Natural killer cell (primary cell): ENCODE data around the gene RPS26. TPM values are rescaled to one million over a fixed set of nuclear protein-coding genes. Genes with fewer than 3 reads are reported as not detected.

Experiments
- ATAC-seq, 3 donors: fragments of 150-1000 bp in 2 of 3; fragments of 200-7000 bp in 1 of 3; cut with Tn5 transposase; 1 replicate in 1 of 3; 2 replicates in 2 of 3; pipeline ENCODE4 v1.10.0; 2021; ENCODE audit warnings: mild to moderate bottlenecking in 2 of 3, moderate library complexity in 2 of 3
- DNase-seq, 2 donors: peaks; one replicate each; pipeline versions ENCODE4 v3.0.0 to v3.0.0-alpha.2; 2013 to 2021; ENCODE audit warnings: mixed read lengths in 1 of 2
- H3K27ac ChIP-seq: one replicate; pipeline ENCODE4 v1.5.1; 2013; ENCODE audit warnings: mild to moderate bottlenecking, low read length
- H3K27me3 ChIP-seq: one replicate; pipeline ENCODE4 v1.6.1; 2013; ENCODE audit warnings: low read length; ENCODE audit not compliant: control insufficient read depth, insufficient read depth
- H3K36me3 ChIP-seq: one replicate; pipeline ENCODE4 v1.6.1; 2013; ENCODE audit warnings: low read length; ENCODE audit not compliant: control insufficient read depth, insufficient read depth
- H3K4me1 ChIP-seq: one replicate; pipeline ENCODE4 v1.6.1; 2013; ENCODE audit warnings: low read length; ENCODE audit not compliant: control insufficient read depth, insufficient read depth
- H3K4me3 ChIP-seq: one replicate; pipeline ENCODE4 v1.5.1; 2013; ENCODE audit warnings: low read length
- H3K9me3 ChIP-seq: one replicate; pipeline ENCODE4 v1.6.1; 2013; ENCODE audit warnings: low read length; ENCODE audit not compliant: control insufficient read depth, insufficient read depth
- H3K27ac Mint-ChIP-seq, 2 donors: one replicate each; pipeline ENCODE4 v1.8.0; 2022; ENCODE audit warnings: mild to moderate bottlenecking in 2 of 2, mixed read lengths in 2 of 2, moderate library complexity in 1 of 2
- H3K27me3 Mint-ChIP-seq, 2 donors: one replicate each; pipeline ENCODE4 v1.8.0; 2022; ENCODE audit warnings: low read depth in 2 of 2, mixed read lengths in 2 of 2
- H3K36me3 Mint-ChIP-seq: one replicate; pipeline ENCODE4 v1.8.0; 2022; ENCODE audit warnings: mixed read lengths
- H3K4me1 Mint-ChIP-seq, 2 donors: one replicate each; pipeline ENCODE4 v1.8.0; 2022; ENCODE audit warnings: mixed read lengths in 2 of 2
- H3K4me3 Mint-ChIP-seq: one replicate; pipeline ENCODE4 v1.8.0; 2022; ENCODE audit warnings: mild to moderate bottlenecking, moderate library complexity, mixed read lengths
- H3K9me3 Mint-ChIP-seq, 2 donors: one replicate each; pipeline ENCODE4 v1.8.0; 2022; ENCODE audit warnings: mixed read lengths in 2 of 2
- WGBS: methylation state at CpG from one replicate; pipeline ENCODE4 v1.1.7; 2013; ENCODE audit warnings: missing lambda C conversion rate; ENCODE audit not compliant: insufficient coverage; 5-methylcytosine and 5-hydroxymethylcytosine counted together
- intact Hi-C: fragments of 100-400 bp; cut with micrococcal nuclease; formaldehyde crosslinking; loops from one replicate; pipeline ENCODE4 v1.14.2; 2022
- total RNA-seq, 4 donors: library from RNA; stranded (reverse); fragments of 120-200 nt in 1 of 4; gene quantifications; one replicate each; pipeline versions ENCODE4 v1.2.3 to v1.2.4, GENCODE V29; 2013 to 2022
- TF ChIP-seq, protein P1 (sequence below): fragments of 200-600 bp; IDR thresholded peaks from one replicate; pipeline ENCODE4 v1.8.0; 2022; ENCODE audit warnings: antibody characterized with exemption

RPS26 gene
- total RNA-seq, 3 donors from 2014 or later (not counting 1 experiment from before 2014, with no cell fraction given) = 29.5 to 50.3 (median 35.5) TPM

GRCh38 chr12:56081393-56082347, 40.0 kb downstream of the RPS26 start:
- no peak for DNase-seq
- TF ChIP-seq, protein P1, sequence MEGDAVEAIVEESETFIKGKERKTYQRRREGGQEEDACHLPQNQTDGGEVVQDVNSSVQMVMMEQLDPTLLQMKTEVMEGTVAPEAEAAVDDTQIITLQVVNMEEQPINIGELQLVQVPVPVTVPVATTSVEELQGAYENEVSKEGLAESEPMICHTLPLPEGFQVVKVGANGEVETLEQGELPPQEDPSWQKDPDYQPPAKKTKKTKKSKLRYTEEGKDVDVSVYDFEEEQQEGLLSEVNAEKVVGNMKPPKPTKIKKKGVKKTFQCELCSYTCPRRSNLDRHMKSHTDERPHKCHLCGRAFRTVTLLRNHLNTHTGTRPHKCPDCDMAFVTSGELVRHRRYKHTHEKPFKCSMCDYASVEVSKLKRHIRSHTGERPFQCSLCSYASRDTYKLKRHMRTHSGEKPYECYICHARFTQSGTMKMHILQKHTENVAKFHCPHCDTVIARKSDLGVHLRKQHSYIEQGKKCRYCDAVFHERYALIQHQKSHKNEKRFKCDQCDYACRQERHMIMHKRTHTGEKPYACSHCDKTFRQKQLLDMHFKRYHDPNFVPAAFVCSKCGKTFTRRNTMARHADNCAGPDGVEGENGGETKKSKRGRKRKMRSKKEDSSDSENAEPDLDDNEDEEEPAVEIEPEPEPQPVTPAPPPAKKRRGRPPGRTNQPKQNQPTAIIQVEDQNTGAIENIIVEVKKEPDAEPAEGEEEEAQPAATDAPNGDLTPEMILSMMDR = no peak
- ATAC-seq = no peak
- intact Hi-C loops = no loop called here
- 77% methylated on average over 5 of the region's 6 CpGs for WGBS
- H3K4me3 Mint-ChIP-seq = peak overlapping the region; percentile 75
- Histone ChIP-seq H3K4me3 (no peak overlapping the region), H3K36me3 (no peaks in the 10 kb centered on the region), H3K27ac (no peak overlapping the region), H3K4me1 (peaks cover 20% of the 10 kb centered on the region), H3K27me3 (peaks cover 10% of the 10 kb centered on the region), H3K9me3 (no peaks in the 10 kb centered on the region)
- no peaks in the 10 kb centered on the region for H3K36me3 Mint-ChIP-seq
- peaks cover 0 to 21% of the 10 kb centered on the region in 2 donors for H3K4me1 Mint-ChIP-seq
- no peak overlapping the region for H3K27ac Mint-ChIP-seq
- peaks cover 7 to 21% of the 10 kb centered on the region in 2 donors for H3K27me3 Mint-ChIP-seq
- no peaks in the 10 kb centered on the region for H3K9me3 Mint-ChIP-seq

- TF ChIP-seq, protein P1 = no peak
- Mint-ChIP-seq H3K9me3 (no peaks in the 10 kb centered on the region), H3K27ac (no peak overlapping the region), H3K36me3 (no peaks in the 10 kb centered on the region), H3K4me1 (peaks cover 0 to 21% of the 10 kb centered on the region in 2 donors), H3K27me3 (peaks cover 7 to 21% of the 10 kb centered on the region in 2 donors), H3K4me3 (no peak overlapping the region)
- peaks cover 10% of the 10 kb centered on the region for H3K27me3 ChIP-seq
- no peaks in the 10 kb centered on the region for H3K9me3 ChIP-seq
- no peaks in the 10 kb centered on the region for H3K36me3 ChIP-seq
- DNase-seq (no peak), ATAC-seq (no peak)
- H3K27ac ChIP-seq = no peak overlapping the region
- intact Hi-C loops = no loop called here
- 100% methylated on average over 1 of the region's 2 CpGs for WGBS
- H3K4me3 ChIP-seq = no peak overlapping the region
- peaks cover 20% of the 10 kb centered on the region for H3K4me1 ChIP-seq
These were observed 40.7 kb downstream of the RPS26 start for GRCh38 chr12:56082382-56082781.

GRCh38 chr12:56082967-56083366, 41.2 kb downstream of the RPS26 start:
- Mint-ChIP-seq H3K27me3 (peaks cover 7 to 21% of the 10 kb centered on the region in 2 donors), H3K4me3 (no peak overlapping the region), H3K4me1 (peaks cover 0 to 21% of the 10 kb centered on the region in 2 donors), H3K9me3 (no peaks in the 10 kb centered on the region), H3K27ac (no peak overlapping the region), H3K36me3 (no peaks in the 10 kb centered on the region)
- DNase-seq (no peak), ATAC-seq (no peak)
- no CpG with 5 or more reads among the region's 3 CpGs for WGBS
- intact Hi-C loops = no loop called here
- no peak overlapping the region for H3K27ac ChIP-seq
- peaks cover 10% of the 10 kb centered on the region for H3K27me3 ChIP-seq
- no peaks in the 10 kb centered on the region for H3K9me3 ChIP-seq
- H3K36me3 ChIP-seq = no peaks in the 10 kb centered on the region
- H3K4me3 ChIP-seq = no peak overlapping the region
- TF ChIP-seq, protein P1 = no peak
- H3K4me1 ChIP-seq = peaks cover 20% of the 10 kb centered on the region
